Astrocyte (in vitro differentiated cells and primary cell): Measurements from ENCODE around the gene ROM1.

Source experiments
- CTCF ChIP-seq: IDR thresholded peaks from 2 replicates; pipeline ENCODE4 v1.5.1; 2011; ENCODE audit warnings: low read depth, mild to moderate bottlenecking, inconsistent platforms, low read length, moderate library complexity; ENCODE audit not compliant: insufficient read depth
- EZH2 ChIP-seq: IDR thresholded peaks from 2 replicates; pipeline ENCODE4 v1.6.1; 2012; ENCODE audit warnings: mild to moderate bottlenecking, low read length, inconsistent platforms; ENCODE audit not compliant: insufficient read depth

- TF ChIP-seq CTCF: no peak
- no peak for TF ChIP-seq EZH2
Observed at GRCh38 chr11:62578541-62578940, 34.5 kb upstream of the ROM1 start.
